HG02870 (cell line): Measurements from ENCODE around the gene OPRD1.

Experiments used
- ATAC-seq: cut with Tn5 transposase; IDR thresholded peaks from one replicate; pipeline ENCODE4 v1.9.1; 2021; ENCODE audit warnings: mild to moderate bottlenecking, moderate library complexity; ENCODE audit not compliant: unreplicated experiment

The OPRD1 gene

DNA sequence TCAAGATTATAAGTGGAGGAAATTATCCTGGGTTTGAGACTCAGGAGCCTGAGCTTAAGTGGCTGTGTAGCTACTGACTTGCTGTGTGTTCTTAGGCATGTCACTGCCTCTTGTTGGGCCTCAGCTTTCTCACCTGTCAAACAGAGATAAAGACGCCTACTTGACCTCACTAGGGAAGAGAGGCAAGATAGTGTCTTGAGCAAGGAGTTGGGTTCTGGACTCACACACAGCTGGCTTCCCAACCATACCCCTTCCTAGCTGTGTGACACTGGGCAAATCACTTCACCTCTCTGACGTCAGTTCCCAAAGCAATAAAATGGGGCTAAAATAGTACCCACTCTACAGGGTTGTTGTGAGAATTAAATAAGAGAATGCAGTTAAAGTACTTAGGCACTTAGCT is 90.8 kb downstream of the OPRD1 start:
- no peak for ATAC-seq

- ATAC-seq = no peak
Measured at GRCh38 chr1:28905921-28906666, 94.1 kb downstream of the OPRD1 start.

GRCh38 chr1:28909198-28909597 is 97.2 kb downstream of the OPRD1 start:
- no peak for ATAC-seq

- ATAC-seq = no peak
Measured at GRCh38 chr1:28910379-28911115, 98.6 kb downstream of the OPRD1 start.

- ATAC-seq = no peak
Measured at GRCh38 chr1:28913786-28914227, 101.8 kb downstream of the OPRD1 start.

GRCh38 chr1:28914228-28915030 is 102.5 kb downstream of the OPRD1 start, which contains the start of gene EPB41:
Gene EPB41 (plus strand): TSS chr1:28914569. CDS start chr1:28987438, 72,869 bp downstream.
- ATAC-seq = peak; percentile 84

GRCh38 chr1:28915031-28915895 is 103.3 kb downstream of the OPRD1 start:
- no peak for ATAC-seq

DNA sequence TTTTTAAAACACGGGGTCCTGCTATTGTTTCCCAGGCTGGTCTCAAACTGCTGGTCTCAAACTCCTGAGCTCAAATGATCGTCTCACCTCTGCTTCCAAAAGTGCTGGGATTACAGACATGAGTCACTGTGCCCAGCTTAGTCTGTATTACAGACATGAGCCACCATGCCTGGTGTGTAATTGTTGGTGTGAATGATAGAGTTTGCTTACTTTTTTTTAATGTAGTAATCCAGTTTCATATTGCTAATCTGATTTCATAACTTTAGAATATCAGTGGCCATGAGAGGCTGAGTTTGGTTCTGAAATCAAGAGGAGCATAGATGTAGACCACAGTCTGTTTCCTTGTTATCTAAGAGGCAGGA is 105.8 kb downstream of the OPRD1 start:
- no peak for ATAC-seq
